Measurements from ENCODE around the gene BTC. TPM values are rescaled to one million over a fixed set of nuclear protein-coding genes. Genes with fewer than 3 reads are reported as not detected.
"Not testable (repeated sequence)": the region's sequence is repeated elsewhere in the genome, so short reads cannot be mapped to it uniquely, and the experiment has no call there.

BTC gene
- total and polyA plus RNA-seq, 3 donors from 2014 or later, result 0.87 to 1.1 (median 1.0) TPM

DNA sequence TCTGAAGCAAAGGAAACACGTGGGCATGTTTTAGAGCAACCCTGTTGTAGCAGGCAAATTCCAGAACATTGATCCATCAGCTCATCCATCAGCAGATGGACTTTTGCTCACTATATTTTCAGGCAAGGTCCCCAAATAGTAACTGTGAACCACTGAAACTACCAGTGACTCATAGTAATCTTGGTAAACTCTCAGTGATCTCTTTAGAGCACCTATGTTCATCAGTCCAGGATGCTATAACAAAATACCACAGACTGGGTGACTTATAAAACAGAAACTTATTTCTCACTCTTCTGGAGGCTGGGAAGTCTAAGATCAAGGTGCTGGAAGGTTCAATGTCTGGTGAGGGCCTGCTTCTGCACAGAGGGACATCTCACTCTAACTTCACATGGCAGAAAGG, 28.9 kb upstream of the BTC start:
- H3K4me1 ChIP-seq, result no peaks in the 10 kb centered on the region
- intact Hi-C loops (cut with DNase I; ENCODE audit: low total_unique reads), result no loop called here
- H3K4me3 ChIP-seq, result no peak overlapping the region
- no peak overlapping the region for H3K27ac ChIP-seq
- 52 to 68% methylated on average over 1 of the region's 1 CpG for WGBS, 2 donors
- H3K27me3 ChIP-seq, result no peaks in the 10 kb centered on the region
- no peak for TF ChIP-seq POLR2A (IDR thresholded peaks at IDR 0.05)
- TF ChIP-seq, protein P1, sequence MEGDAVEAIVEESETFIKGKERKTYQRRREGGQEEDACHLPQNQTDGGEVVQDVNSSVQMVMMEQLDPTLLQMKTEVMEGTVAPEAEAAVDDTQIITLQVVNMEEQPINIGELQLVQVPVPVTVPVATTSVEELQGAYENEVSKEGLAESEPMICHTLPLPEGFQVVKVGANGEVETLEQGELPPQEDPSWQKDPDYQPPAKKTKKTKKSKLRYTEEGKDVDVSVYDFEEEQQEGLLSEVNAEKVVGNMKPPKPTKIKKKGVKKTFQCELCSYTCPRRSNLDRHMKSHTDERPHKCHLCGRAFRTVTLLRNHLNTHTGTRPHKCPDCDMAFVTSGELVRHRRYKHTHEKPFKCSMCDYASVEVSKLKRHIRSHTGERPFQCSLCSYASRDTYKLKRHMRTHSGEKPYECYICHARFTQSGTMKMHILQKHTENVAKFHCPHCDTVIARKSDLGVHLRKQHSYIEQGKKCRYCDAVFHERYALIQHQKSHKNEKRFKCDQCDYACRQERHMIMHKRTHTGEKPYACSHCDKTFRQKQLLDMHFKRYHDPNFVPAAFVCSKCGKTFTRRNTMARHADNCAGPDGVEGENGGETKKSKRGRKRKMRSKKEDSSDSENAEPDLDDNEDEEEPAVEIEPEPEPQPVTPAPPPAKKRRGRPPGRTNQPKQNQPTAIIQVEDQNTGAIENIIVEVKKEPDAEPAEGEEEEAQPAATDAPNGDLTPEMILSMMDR (IDR thresholded peaks at IDR 0.05), result no peak
- H3K36me3 ChIP-seq (ENCODE audit: low read depth, missing control alignments), result no peaks in the 10 kb centered on the region
- no peaks in the 10 kb centered on the region for H3K9me3 ChIP-seq
- no peak for DNase-seq

DNA sequence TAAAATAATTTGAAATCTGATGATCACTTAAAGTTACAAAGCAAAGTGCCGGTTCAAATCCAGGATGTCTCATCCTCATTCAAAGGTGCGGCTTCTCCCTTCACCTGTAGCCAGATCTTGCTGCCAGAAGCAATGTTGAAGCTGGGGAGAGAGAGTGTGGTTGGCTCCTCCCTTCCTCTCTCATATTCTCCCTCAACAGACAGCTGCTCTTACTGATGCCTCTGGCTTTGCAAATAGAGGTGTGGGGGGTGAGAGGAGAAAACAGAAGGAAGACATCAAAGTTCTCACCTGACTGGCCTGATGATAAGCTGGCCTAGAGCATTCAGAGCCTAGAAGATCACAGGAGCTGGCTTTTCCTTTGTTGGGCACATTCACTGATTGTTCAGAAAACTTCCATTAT, 28.3 kb upstream of the BTC start:
- 94% methylated on average over 2 of the region's 2 CpGs for WGBS, 2 donors
- intact Hi-C loops (cut with DNase I; ENCODE audit: low total_unique reads), result no loop called here

DNA sequence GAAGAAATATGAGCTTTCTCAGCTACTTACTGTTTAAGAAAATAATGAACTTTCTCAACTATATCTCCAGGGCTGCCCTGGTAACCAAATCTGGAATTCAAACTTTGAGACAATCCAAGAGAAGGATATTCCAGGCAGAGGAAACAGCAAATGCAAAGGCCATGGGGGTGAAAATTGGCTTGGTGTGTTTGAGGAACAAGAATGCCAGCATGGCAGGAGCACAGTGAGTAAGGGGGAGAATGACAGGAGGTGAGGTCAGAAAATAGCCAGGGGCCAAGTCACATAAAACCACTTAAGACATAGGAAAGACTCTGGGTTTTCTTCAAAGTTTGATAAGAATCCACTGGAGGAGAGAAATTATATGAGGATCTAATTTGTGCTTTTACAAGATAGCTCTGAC, 27.2 kb upstream of the BTC start:
- Histone ChIP-seq H3K9me3 (no peaks in the 10 kb centered on the region), H3K36me3 (ENCODE audit: low read depth, missing control alignments) (no peaks in the 10 kb centered on the region), H3K27me3 (no peaks in the 10 kb centered on the region), H3K4me1 (no peaks in the 10 kb centered on the region), H3K4me3 (no peak overlapping the region), H3K27ac (no peak overlapping the region)
- intact Hi-C loops (cut with DNase I; ENCODE audit: low total_unique reads), result no loop called here
- DNase-seq, result no peak
- TF ChIP-seq POLR2A (IDR thresholded peaks at IDR 0.05), result no peak
- TF ChIP-seq, protein P1 (IDR thresholded peaks at IDR 0.05), result no peak

More for the DNA sequence above, 28.3 kb upstream of the BTC start:
- no peak for TF ChIP-seq POLR2A (IDR thresholded peaks at IDR 0.05)
- TF ChIP-seq, protein P1 (IDR thresholded peaks at IDR 0.05), result no peak
- no peaks in the 10 kb centered on the region for H3K9me3 ChIP-seq
- H3K27me3 ChIP-seq, result no peaks in the 10 kb centered on the region
- no peaks in the 10 kb centered on the region for H3K4me1 ChIP-seq
- no peak overlapping the region for H3K4me3 ChIP-seq
- no peak for DNase-seq
- H3K36me3 ChIP-seq (ENCODE audit: low read depth, missing control alignments), result no peaks in the 10 kb centered on the region
- no peak overlapping the region for H3K27ac ChIP-seq

DNA sequence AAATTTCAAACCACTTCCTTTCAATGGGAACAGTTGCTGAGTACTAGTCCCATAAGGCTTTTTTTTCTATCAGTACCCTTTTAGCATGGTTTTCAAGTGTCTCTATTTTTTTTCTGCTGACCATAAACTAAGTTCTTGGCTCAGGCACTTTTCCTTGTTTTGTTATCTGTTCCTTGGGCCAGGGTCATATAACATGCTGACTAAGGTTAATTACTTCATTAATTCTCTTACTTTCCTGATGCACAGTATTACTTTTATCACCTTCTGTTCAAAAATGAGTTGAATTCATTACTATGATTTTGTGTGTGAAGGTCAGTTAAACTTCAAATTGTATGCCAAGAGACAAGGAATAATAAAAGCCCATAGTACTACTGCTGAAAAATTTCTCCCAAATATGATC, 19.7 kb upstream of the BTC start:
- Histone ChIP-seq H3K9me3 (no peaks in the 10 kb centered on the region), H3K27me3 (no peaks in the 10 kb centered on the region), H3K27ac (no peak overlapping the region), H3K4me1 (no peaks in the 10 kb centered on the region), H3K4me3 (no peak overlapping the region), H3K36me3 (ENCODE audit: low read depth, missing control alignments) (no peaks in the 10 kb centered on the region)
- DNase-seq, result no peak
- intact Hi-C loops (cut with DNase I; ENCODE audit: low total_unique reads), result no loop called here
- TF ChIP-seq POLR2A (IDR thresholded peaks at IDR 0.05), result no peak
- TF ChIP-seq, protein P1 (IDR thresholded peaks at IDR 0.05), result no peak

DNA sequence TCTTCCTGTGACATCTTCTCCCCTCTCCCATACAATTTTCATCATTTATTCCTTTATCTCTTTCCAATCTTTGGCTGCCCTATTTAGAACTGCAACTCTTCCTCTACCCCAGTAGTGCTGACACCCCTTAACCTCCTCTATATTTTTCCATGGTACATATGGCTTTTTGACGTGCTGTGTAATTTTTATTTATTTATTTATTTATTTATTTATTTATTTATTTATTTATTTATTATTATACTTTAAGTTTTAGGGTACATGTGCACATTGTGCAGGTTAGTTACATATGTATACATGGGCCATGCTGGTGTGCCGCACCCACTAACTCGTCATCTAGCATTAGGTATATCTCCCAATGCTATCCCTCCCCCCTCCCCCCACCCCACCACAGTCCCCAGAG, 17.7 kb upstream of the BTC start:
- H3K9me3 ChIP-seq; H3K4me3 ChIP-seq; H3K4me1 ChIP-seq; H3K36me3 ChIP-seq (ENCODE audit: low read depth, missing control alignments); H3K27me3 ChIP-seq; intact Hi-C loops (cut with DNase I; ENCODE audit: low total_unique reads); H3K27ac ChIP-seq; DNase-seq: not testable (repeated sequence)
- 88 to 90% methylated on average over 1 to 3 of the region's 3 CpGs for WGBS, 2 donors

Data from testis (tissue), 3 donors.